ENCODE data around the gene ITLN1.

ITLN1 gene

DNA sequence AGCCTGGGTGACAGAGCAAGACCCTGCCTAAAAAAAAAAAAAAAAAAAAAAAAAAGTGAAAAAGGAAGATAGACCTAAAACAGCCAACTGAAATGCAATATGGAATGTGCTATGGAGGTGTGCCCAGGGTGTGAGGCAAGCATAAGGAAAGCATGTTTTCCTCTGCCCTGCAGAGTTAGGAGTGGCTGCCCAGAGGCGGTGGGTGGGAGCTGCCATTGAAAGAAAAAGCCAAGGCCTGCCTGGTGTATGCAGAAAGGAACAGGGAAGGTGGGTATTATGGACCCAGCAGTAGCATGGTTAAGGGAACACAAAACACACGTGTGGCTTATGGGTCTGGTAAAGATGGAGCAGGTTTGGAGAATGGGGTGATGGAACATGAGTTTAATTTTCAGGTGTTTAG is 31.2 kb downstream of the ITLN1 start:
- TF ChIP-seq CTCF (IDR thresholded peaks at IDR 0.05; ENCODE audit: borderline replicate concordance, control extremely low read depth, extremely low read depth, insufficient read depth, missing control alignments) = no peak
- in situ Hi-C loops (cut with MboI; ENCODE audit: low sequenced_read_pairs, unreplicated experiment) = no loop called here
- no peak for DNase-seq (ENCODE audit: low spot score)

DNA sequence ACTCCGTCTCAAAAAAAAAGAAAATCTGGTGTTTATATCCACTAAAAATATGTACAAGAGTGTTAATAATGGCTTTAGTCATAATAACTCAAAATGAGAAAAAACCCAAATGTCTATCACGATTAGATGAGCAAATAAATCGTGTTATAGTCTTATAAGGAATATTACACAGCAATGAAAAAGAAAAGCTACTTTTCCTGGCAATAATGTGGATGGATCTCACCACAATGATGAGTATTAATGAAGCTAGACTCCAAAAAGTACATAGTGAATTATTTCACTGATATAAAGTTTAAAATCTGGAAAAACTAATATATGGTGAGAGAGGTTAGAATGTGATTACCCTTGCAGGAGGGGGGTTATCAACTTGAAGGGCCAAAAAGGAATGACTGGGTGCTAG is 32.0 kb downstream of the ITLN1 start:
- no peak for DNase-seq (ENCODE audit: low spot score)
- TF ChIP-seq CTCF (IDR thresholded peaks at IDR 0.05; ENCODE audit: borderline replicate concordance, control extremely low read depth, extremely low read depth, insufficient read depth, missing control alignments) = no peak
- in situ Hi-C loops (cut with MboI; ENCODE audit: low sequenced_read_pairs, unreplicated experiment) = no loop called here

- TF ChIP-seq CTCF (IDR thresholded peaks at IDR 0.05; ENCODE audit: borderline replicate concordance, control extremely low read depth, extremely low read depth, insufficient read depth, missing control alignments) = no peak
- in situ Hi-C loops (cut with MboI; ENCODE audit: low sequenced_read_pairs, unreplicated experiment) = no loop called here
- no peak for DNase-seq (ENCODE audit: low spot score)
Observed at GRCh38 chr1:160850993-160851392, 34.0 kb downstream of the ITLN1 start.

GRCh38 chr1:160850541-160850940 is 34.4 kb downstream of the ITLN1 start:
- in situ Hi-C loops (cut with MboI; ENCODE audit: low sequenced_read_pairs, unreplicated experiment) = no loop called here
- no peak for TF ChIP-seq CTCF (IDR thresholded peaks at IDR 0.05; ENCODE audit: borderline replicate concordance, control extremely low read depth, extremely low read depth, insufficient read depth, missing control alignments)

DNA sequence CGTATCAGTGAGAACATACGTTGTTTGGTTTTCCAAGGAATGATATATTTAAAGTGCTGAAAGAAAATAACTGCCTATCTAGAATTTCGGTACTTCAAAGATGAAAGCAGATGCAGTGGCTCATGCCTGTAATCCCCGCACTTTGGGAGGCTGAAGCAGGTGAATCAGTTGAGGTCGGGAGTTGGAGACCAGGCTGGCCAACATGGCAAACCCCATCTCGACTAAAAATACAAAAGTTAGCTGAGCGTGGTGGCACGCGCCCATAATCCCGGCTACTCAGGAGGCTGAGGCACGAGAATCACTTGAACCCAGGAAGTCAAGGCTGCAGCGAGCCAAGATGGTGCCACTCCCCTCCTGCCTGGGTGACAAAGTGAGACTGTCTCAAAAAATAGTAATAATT is 38.7 kb downstream of the ITLN1 start:
- in situ Hi-C loops (cut with MboI; ENCODE audit: low sequenced_read_pairs, unreplicated experiment) = no loop called here
- no peak for TF ChIP-seq CTCF (IDR thresholded peaks at IDR 0.05; ENCODE audit: borderline replicate concordance, control extremely low read depth, extremely low read depth, insufficient read depth, missing control alignments)

More at GRCh38 chr1:160850541-160850940, 34.4 kb downstream of the ITLN1 start:
- no peak for DNase-seq (ENCODE audit: low spot score)

GRCh38 chr1:160844447-160845232 is 40.3 kb downstream of the ITLN1 start:
- in situ Hi-C loops (cut with MboI; ENCODE audit: low sequenced_read_pairs, unreplicated experiment) = no loop called here
- TF ChIP-seq CTCF (IDR thresholded peaks at IDR 0.05; ENCODE audit: borderline replicate concordance, control extremely low read depth, extremely low read depth, insufficient read depth, missing control alignments) = no peak
- DNase-seq (ENCODE audit: low spot score) = no peak

More for the DNA sequence above, 38.7 kb downstream of the ITLN1 start:
- DNase-seq (ENCODE audit: low spot score) = no peak
